LoVo (cell line): Measurements from ENCODE around the gene MYO18A.

Source experiments
- DNase-seq: peaks from one replicate; pipeline ENCODE4 v3.0.0-alpha.2; 2016; ENCODE audit warnings: low spot score

Gene MYO18A

GRCh38 chr17:29054835-29055234 lies 125.4 kb downstream of the MYO18A start:
- DNase-seq = no peak

- no peak for DNase-seq
Measured at GRCh38 chr17:29051731-29052130, 128.5 kb downstream of the MYO18A start.

GRCh38 chr17:29051194-29051593 lies 129.0 kb downstream of the MYO18A start:
- DNase-seq = no peak

- no peak for DNase-seq
Measured at GRCh38 chr17:29050176-29050575, 130.0 kb downstream of the MYO18A start.

GRCh38 chr17:29049541-29050145 lies 130.6 kb downstream of the MYO18A start:
- no peak for DNase-seq

- no peak for DNase-seq
Measured at GRCh38 chr17:29048440-29049368, 131.5 kb downstream of the MYO18A start.

- no peak for DNase-seq
Measured at GRCh38 chr17:29046473-29046839, 133.7 kb downstream of the MYO18A start.

GRCh38 chr17:29045734-29046472 lies 134.3 kb downstream of the MYO18A start:
- no peak for DNase-seq

GRCh38 chr17:29045026-29045425 lies 135.2 kb downstream of the MYO18A start:
- DNase-seq = no peak

GRCh38 chr17:29043539-29044145 lies 136.6 kb downstream of the MYO18A start:
- no peak for DNase-seq

- DNase-seq = peak; percentile 5
Measured at GRCh38 chr17:29042679-29043538, 137.3 kb downstream of the MYO18A start, which contains the start of gene PIPOX. TSS of gene PIPOX (plus strand) at chr17:29043141. CDS start at chr17:29043226, 85 bp downstream.

- DNase-seq = no peak
Measured at GRCh38 chr17:29042026-29042678, 138.0 kb downstream of the MYO18A start.

- DNase-seq = no peak
Measured at GRCh38 chr17:29041571-29041970, 138.6 kb downstream of the MYO18A start.

GRCh38 chr17:29041091-29041490 lies 139.1 kb downstream of the MYO18A start:
- no peak for DNase-seq

- peak; percentile 31 for DNase-seq
Measured at GRCh38 chr17:29039764-29040598, 140.2 kb downstream of the MYO18A start.

GRCh38 chr17:29038085-29038795 lies 142.0 kb downstream of the MYO18A start:
- DNase-seq = no peak

- no peak for DNase-seq
Measured at GRCh38 chr17:29037739-29038084, 142.5 kb downstream of the MYO18A start.

GRCh38 chr17:29036584-29036983 lies 143.6 kb downstream of the MYO18A start:
- no peak for DNase-seq

- DNase-seq = no peak
Measured at GRCh38 chr17:29034510-29034909, 145.7 kb downstream of the MYO18A start.
